AG09309 (cell line): ENCODE results near the gene TSPO.

Experiments used
- DNase-seq: peaks from one replicate; pipeline ENCODE4 v3.0.0-alpha.2; 2010; ENCODE audit warnings: low read depth
- H3K4me3 ChIP-seq: 2 replicates; pipeline ENCODE4 v1.5.1; 2011; ENCODE audit warnings: mild to moderate bottlenecking, low read depth, low read length, moderate library complexity; ENCODE audit not compliant: control insufficient read depth
- TF ChIP-seq, protein P1 (sequence below): IDR thresholded peaks from 2 replicates; pipeline ENCODE4 v1.5.1; 2011; ENCODE audit warnings: mild to moderate bottlenecking, low read depth, low read length, inconsistent platforms; ENCODE audit not compliant: insufficient read depth, control insufficient read depth; ENCODE audit errors: missing control alignments

TSPO gene

DNA sequence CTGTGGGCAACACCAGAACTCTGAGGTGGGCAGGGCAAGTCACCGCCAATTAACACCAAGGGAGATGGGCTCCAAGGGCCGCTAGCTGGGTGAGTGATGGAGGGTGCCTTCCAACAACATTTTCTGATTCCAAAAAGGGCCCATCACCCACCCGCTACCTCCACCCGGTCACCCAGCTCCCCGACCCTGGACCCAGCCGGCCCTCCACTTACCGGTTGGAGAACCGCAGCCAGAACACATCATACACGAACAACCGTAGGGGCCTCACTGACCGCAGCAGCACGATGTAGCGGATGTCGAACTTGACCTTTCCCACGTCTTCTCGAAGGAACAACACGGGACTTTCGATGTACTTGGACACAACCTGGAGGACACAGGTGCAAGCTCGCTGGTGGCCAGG, 20.8 kb downstream of the TSPO start:
- H3K4me3 ChIP-seq, result no peak overlapping the region
- DNase-seq, result no peak
- TF ChIP-seq, protein P1, sequence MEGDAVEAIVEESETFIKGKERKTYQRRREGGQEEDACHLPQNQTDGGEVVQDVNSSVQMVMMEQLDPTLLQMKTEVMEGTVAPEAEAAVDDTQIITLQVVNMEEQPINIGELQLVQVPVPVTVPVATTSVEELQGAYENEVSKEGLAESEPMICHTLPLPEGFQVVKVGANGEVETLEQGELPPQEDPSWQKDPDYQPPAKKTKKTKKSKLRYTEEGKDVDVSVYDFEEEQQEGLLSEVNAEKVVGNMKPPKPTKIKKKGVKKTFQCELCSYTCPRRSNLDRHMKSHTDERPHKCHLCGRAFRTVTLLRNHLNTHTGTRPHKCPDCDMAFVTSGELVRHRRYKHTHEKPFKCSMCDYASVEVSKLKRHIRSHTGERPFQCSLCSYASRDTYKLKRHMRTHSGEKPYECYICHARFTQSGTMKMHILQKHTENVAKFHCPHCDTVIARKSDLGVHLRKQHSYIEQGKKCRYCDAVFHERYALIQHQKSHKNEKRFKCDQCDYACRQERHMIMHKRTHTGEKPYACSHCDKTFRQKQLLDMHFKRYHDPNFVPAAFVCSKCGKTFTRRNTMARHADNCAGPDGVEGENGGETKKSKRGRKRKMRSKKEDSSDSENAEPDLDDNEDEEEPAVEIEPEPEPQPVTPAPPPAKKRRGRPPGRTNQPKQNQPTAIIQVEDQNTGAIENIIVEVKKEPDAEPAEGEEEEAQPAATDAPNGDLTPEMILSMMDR, result no peak

DNA sequence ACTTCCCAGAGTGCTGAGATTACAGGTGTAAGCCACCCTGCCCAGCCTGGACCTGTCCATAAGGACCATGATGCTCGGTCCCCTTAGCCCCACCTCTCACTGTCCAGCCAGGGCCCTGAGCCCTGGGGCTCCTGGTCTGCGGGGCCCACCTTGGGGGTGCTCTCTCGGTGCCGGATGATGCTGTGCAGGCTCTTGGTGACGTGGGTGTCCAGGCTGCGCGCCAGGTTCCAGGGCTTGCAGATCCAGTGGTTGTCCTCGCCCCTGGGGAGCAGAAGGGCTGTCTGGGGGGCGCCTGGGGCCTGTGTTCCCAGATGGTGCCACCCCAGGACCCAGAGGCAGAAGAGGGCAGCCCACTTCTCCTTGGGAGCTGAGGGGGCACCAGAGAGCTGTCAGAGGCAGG, 22.2 kb downstream of the TSPO start:
- no peak overlapping the region for H3K4me3 ChIP-seq
- DNase-seq, result no peak
- TF ChIP-seq, protein P1, result no peak

DNA sequence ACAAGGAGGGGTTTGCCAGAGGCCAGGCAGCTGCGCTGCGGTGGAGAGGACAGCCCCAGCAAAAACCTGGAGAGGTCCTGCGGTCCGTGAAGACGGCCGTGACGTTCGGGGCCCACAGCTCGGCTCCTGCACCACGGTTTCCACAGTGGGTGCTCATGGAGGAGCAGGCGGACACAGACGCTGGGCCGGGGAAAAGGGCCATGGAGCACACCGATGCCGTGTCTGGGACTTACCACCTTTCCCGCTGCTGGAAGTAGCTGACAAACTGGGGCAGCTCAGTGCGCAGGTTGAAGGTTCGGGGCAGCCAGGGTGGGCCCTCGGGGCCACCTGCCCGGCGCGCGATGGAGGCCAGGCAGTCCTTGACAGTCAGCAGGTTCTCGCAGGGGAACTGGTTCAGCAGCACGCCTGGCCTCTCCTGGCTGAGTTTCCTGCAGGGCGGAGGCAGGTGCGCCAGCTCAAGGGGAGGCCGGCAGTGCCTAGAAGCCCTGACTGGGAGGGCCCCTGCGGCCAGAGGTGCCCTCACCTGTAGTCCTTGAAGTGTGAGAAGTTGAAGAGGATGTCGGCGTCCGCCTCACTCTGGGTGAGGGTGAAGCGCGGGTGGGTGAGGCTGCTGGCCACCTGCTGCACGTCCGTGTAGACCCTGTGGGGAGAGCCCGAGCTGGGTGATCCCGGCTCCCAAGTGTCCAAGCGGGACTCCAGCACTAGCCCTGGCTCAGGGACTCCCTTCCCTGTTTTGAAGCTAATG, 22.8 kb downstream of the TSPO start:
- no peak overlapping the region for H3K4me3 ChIP-seq
- TF ChIP-seq, protein P1, result no peak
- DNase-seq, result no peak

DNA sequence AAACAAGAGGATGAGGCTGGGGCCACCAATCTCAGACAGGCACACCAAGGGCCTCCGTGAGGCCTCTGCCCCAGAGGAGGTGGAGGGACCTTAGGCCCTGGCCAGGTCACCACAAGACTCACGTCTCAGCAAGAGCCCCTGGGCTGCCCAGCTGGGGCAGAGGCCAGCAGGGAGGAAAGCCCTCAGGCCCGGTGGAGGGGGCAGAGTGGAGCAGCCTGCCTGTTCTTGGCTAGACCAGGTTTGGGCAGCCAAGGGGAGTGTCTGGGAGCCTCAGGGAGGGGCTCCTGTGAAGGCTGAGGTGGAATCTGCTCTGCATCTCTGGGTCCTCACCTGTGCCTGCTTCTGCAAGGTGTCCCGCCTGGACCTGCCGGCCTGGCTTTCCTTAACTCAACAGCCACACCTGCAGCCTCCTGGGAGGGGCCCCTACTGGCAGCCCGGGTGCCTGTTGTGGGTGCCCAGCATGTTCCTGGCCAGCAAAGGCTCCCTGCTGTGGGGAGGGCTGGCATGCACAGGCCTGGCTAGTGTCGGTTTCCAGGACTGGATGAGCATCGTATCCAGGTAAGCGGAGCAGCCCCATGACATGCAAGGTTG, 23.7 kb downstream of the TSPO start:
- DNase-seq, result no peak
- TF ChIP-seq, protein P1, result no peak
- H3K4me3 ChIP-seq, result no peak overlapping the region

DNA sequence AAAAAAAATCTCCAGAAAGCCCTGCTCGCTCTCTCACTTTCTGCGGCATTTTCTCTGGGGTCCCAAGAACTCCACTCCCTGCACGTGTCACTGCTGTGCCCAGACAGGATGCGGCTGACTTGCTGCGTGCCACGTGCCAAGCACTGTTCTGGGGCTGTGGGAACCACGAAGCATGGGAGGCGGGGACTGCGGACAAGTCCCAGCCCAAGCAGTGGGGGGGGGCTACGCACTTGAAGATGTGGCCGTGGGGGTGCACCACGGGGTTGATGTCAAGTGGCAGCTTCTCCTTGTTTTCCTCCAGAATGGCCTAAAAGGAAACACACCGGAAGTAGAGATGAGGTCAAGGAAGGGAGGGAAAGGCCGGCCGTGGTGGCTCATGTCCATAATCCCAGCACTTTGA, 24.7 kb downstream of the TSPO start:
- TF ChIP-seq, protein P1, result no peak
- H3K4me3 ChIP-seq, result no peak overlapping the region
- no peak for DNase-seq

DNA sequence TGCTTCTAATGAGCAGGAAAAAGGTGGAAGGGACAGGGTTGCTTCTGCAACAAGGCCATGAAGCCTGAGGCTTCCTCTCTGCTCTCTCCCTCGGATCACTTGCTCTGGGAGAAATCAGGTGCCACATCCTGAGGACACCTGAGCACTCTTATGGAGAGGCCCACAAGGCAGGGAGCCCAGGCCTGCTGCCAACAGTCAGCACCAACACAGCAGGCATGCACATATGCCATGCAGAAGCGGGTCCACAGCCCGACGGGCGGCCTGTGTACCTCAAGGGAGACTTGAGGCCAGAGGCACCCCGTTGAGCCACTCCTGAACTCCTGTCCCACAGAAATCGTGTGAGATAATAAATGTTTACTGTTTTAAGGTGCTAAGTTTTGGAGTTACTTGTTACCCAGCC, 26.1 kb downstream of the TSPO start:
- DNase-seq, result no peak
- TF ChIP-seq, protein P1, result no peak
- no peak overlapping the region for H3K4me3 ChIP-seq
